Testis (tissue), 3 donors: ENCODE data around the gene LIPK. TPM values are rescaled to one million over a fixed set of nuclear protein-coding genes. Genes with fewer than 3 reads are reported as not detected.

ENCODE experiments used
- DNase-seq: peaks from one replicate; pipeline ENCODE4 v3.0.0-alpha.2; 2019
- H3K27ac ChIP-seq, 2 donors: fragments of 200-600 bp; sonication (generic); one replicate each; pipeline ENCODE4 v1.5.1; 2019
- H3K27me3 ChIP-seq: fragments of 200-600 bp; sonication (generic); one replicate; pipeline ENCODE4 v1.5.1; 2019
- H3K36me3 ChIP-seq: fragments of 200-600 bp; sonication (generic); one replicate; pipeline ENCODE4 v1.5.1; 2017; ENCODE audit warnings: low read depth; ENCODE audit errors: missing control alignments
- H3K4me1 ChIP-seq: fragments of 200-600 bp; sonication (generic); one replicate; pipeline ENCODE4 v1.5.1; 2019
- H3K4me3 ChIP-seq, 2 donors: fragments of 200-600 bp; sonication (generic); one replicate each; pipeline ENCODE4 v1.5.1; 2017 to 2019
- H3K9me3 ChIP-seq: fragments of 200-600 bp; sonication (generic); one replicate; pipeline ENCODE4 v1.5.1; 2017
- POLR2A ChIP-seq: fragments of 450-650 bp; IDR thresholded peaks from one replicate; pipeline ENCODE4 v1.6.1; 2017; ENCODE audit warnings: antibody characterized with exemption, mild to moderate bottlenecking, moderate library complexity
- WGBS, 2 donors: methylation state at CpG; one replicate each; pipeline ENCODE4 v1.1.5; 2018; 5-methylcytosine and 5-hydroxymethylcytosine counted together
- intact Hi-C: fragments of 100-400 bp; cut with DNase I; formaldehyde crosslinking; loops from one replicate; pipeline ENCODE4 v1.15.1; 2023; ENCODE audit warnings: low total_unique reads
- polyA plus RNA-seq: library from polyadenylated mRNA; stranded (reverse); fragments of 350-450 nt; fragmentation: Illumina TruSeq; extraction: RNeasy Lipid Tissue Mini Kit (QIAGEN cat#74804); gene quantifications from one replicate; pipeline ENCODE4 v1.2.3, GENCODE V29; 2014; ENCODE audit warnings: low read depth, low replicate concordance; ENCODE audit not compliant: insufficient read depth
- total RNA-seq, 2 donors: library from RNA; depleted of rRNA; stranded (reverse); fragments of >200 nt; gene quantifications; one replicate each; pipeline ENCODE4 v1.2.3, GENCODE V29; 2016
- TF ChIP-seq, protein P1 (sequence below), 3 experiments: fragments of 450-650 bp in 2 of 3; fragments of 200-600 bp in 1 of 3; sonication (generic) in 1 of 3; IDR thresholded peaks; one replicate each; pipeline ENCODE4 v1.5.1; 2016 to 2019; ENCODE audit warnings: antibody characterized with exemption in 3 of 3, mild to moderate bottlenecking in 2 of 3, moderate library complexity in 1 of 3

The LIPK gene
- total and polyA plus RNA-seq, 3 donors from 2014 or later: not detected

GRCh38 chr10:88672041-88672440 is 34.0 kb upstream of the LIPK start:
- TF ChIP-seq, protein P1, sequence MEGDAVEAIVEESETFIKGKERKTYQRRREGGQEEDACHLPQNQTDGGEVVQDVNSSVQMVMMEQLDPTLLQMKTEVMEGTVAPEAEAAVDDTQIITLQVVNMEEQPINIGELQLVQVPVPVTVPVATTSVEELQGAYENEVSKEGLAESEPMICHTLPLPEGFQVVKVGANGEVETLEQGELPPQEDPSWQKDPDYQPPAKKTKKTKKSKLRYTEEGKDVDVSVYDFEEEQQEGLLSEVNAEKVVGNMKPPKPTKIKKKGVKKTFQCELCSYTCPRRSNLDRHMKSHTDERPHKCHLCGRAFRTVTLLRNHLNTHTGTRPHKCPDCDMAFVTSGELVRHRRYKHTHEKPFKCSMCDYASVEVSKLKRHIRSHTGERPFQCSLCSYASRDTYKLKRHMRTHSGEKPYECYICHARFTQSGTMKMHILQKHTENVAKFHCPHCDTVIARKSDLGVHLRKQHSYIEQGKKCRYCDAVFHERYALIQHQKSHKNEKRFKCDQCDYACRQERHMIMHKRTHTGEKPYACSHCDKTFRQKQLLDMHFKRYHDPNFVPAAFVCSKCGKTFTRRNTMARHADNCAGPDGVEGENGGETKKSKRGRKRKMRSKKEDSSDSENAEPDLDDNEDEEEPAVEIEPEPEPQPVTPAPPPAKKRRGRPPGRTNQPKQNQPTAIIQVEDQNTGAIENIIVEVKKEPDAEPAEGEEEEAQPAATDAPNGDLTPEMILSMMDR (IDR thresholded peaks at IDR 0.05): no peak
- TF ChIP-seq POLR2A: no peak
- Histone ChIP-seq H3K27ac (no peak overlapping the region), H3K9me3 (no peaks in the 10 kb centered on the region), H3K27me3 (no peaks in the 10 kb centered on the region), H3K36me3 (no peaks in the 10 kb centered on the region), H3K4me1 (no peaks in the 10 kb centered on the region), H3K4me3 (no peak overlapping the region)
- 81 to 91% methylated on average over 2 of the region's 2 CpGs for WGBS, 2 donors
- intact Hi-C loops: no loop called here
- DNase-seq: no peak

DNA sequence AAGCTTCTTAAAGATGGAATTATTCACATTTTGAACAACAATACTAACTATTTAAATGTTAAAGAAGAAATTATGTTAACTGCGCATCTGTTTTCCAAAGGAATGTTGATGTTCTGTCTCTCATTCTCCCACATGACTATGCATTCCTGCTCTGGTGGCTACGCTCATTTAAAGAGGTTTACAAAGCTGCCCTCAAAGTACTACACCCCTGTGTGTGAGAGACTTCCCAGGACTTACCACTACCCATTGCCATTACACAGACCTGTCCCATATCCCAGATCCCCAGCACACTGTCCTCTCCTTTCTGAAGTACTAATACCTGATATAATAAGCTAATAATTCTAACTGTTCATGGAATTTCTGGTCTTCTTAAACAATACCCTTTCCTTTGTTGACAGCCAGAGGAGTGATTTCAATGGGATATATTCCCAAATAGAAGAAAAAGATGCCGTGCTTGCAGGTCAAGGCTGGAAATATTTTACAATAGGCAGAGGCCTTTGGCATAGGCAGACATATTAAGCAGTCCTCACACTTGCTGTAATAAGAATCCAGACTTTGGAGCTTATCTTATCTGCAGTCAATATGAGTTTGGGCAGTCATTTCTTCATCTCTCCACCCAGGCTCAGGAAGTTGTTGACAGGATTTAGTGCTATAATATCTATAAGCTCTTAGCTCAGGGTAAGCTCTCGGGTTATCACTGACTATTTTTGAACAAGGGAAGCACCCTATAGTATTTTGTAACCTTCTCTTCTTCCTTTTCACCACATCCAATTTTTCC is 29.6 kb upstream of the LIPK start:
- WGBS, 2 donors: 76 to 84% methylated on average over 4 of the region's 4 CpGs
- TF ChIP-seq, protein P1 (IDR thresholded peaks at IDR 0.05): no peak
- TF ChIP-seq POLR2A: no peak
- no peak overlapping the region for H3K27ac ChIP-seq
- no peaks in the 10 kb centered on the region for H3K27me3 ChIP-seq
- intact Hi-C loops: no loop called here
- H3K4me1 ChIP-seq: no peaks in the 10 kb centered on the region
- no peaks in the 10 kb centered on the region for H3K36me3 ChIP-seq
- H3K4me3 ChIP-seq: no peak overlapping the region
- DNase-seq: no peak
- H3K9me3 ChIP-seq: no peaks in the 10 kb centered on the region

GRCh38 chr10:88680958-88681357 is 25.1 kb upstream of the LIPK start:
- no peaks in the 10 kb centered on the region for H3K9me3 ChIP-seq
- WGBS, 2 donors: 84 to 91% methylated on average over 4 of the region's 4 CpGs
- DNase-seq: no peak
- H3K27ac ChIP-seq: no peak overlapping the region
- intact Hi-C loops: no loop called here
- TF ChIP-seq, protein P1 (IDR thresholded peaks at IDR 0.05): no peak
- TF ChIP-seq POLR2A: no peak
- H3K36me3 ChIP-seq: no peaks in the 10 kb centered on the region
- H3K27me3 ChIP-seq: no peaks in the 10 kb centered on the region
- no peak overlapping the region for H3K4me3 ChIP-seq
- H3K4me1 ChIP-seq: no peaks in the 10 kb centered on the region

GRCh38 chr10:88682491-88682890 is 23.6 kb upstream of the LIPK start:
- TF ChIP-seq POLR2A: no peak
- TF ChIP-seq, protein P1 (IDR thresholded peaks at IDR 0.05): no peak
- WGBS, 2 donors: 90 to 96% methylated on average over 4 of the region's 4 CpGs
- intact Hi-C loops: no loop called here

More at GRCh38 chr10:88682491-88682890, 23.6 kb upstream of the LIPK start:
- Histone ChIP-seq H3K9me3 (no peaks in the 10 kb centered on the region), H3K4me3 (no peak overlapping the region), H3K4me1 (no peaks in the 10 kb centered on the region), H3K27ac (no peak overlapping the region), H3K27me3 (no peaks in the 10 kb centered on the region), H3K36me3 (no peaks in the 10 kb centered on the region)
- DNase-seq: no peak
